ENCODE data around the gene PHF21A. TPM values are rescaled to one million over a fixed set of nuclear protein-coding genes. Genes with fewer than 3 reads are reported as not detected.

Gene PHF21A
- total RNA-seq, 2 donors from 2014 or later: 27.6 to 35.5 TPM

DNA sequence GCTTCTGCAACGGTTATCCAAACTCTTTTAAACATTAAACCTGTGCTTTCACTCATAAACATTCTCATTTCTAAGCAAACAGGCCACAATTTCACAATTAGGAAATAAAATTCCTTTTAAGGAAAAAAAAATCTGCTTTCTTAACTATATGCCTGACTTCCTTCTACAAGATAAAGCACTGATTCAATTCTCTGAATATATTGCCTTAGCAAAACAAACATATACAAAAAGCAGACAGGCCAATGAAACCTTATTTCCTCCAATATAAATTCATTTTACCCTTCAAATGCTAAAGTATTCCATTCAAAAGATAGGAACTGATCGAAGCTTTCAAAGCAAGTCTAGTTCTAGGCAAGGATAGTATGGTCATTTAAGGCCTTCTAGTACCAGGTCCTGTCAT is 76.7 kb downstream of the PHF21A start:
- H3K4me1 ChIP-seq: peaks cover 0 to 20% of the 10 kb centered on the region in 2 donors
- TF ChIP-seq, protein P1, sequence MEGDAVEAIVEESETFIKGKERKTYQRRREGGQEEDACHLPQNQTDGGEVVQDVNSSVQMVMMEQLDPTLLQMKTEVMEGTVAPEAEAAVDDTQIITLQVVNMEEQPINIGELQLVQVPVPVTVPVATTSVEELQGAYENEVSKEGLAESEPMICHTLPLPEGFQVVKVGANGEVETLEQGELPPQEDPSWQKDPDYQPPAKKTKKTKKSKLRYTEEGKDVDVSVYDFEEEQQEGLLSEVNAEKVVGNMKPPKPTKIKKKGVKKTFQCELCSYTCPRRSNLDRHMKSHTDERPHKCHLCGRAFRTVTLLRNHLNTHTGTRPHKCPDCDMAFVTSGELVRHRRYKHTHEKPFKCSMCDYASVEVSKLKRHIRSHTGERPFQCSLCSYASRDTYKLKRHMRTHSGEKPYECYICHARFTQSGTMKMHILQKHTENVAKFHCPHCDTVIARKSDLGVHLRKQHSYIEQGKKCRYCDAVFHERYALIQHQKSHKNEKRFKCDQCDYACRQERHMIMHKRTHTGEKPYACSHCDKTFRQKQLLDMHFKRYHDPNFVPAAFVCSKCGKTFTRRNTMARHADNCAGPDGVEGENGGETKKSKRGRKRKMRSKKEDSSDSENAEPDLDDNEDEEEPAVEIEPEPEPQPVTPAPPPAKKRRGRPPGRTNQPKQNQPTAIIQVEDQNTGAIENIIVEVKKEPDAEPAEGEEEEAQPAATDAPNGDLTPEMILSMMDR (IDR thresholded peaks at IDR 0.05): no peak

DNA sequence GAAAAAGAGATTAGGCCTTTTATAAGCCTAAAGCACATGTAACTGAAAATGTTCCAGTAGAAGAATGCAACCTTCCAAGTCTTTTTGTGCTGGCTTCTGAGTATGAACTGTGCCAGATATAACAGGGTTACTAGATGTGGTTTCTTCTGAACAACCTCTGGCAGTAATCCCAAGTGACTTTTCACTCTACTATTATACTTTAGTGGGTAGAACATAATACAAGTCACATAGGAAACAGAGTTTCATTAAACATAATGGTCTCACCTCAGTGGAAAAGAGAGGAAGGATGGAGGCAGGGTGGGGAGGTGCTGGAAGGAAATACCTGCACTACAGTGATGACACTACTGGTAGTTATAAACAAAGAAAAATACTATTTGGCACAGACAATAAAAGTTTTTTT is 81.3 kb downstream of the PHF21A start:
- Histone ChIP-seq H3K4me3 (no peak overlapping the region), H3K4me1 (peaks cover 0 to 11% of the 10 kb centered on the region in 2 donors), H3K9me3 (no peaks in the 10 kb centered on the region), H3K36me3 (no peaks in the 10 kb centered on the region), H3K27me3 (no peaks in the 10 kb centered on the region), H3K27ac (no peak overlapping the region)
- no peak for DNase-seq (ENCODE audit: low spot score)
- TF ChIP-seq, protein P1 (IDR thresholded peaks at IDR 0.05): no peak

More for the DNA sequence above, 76.7 kb downstream of the PHF21A start:
- Histone ChIP-seq H3K9me3 (no peaks in the 10 kb centered on the region), H3K27ac (no peak overlapping the region), H3K36me3 (no peaks in the 10 kb centered on the region), H3K27me3 (no peaks in the 10 kb centered on the region), H3K4me3 (no peak overlapping the region)
- DNase-seq (ENCODE audit: low spot score): no peak

DNA sequence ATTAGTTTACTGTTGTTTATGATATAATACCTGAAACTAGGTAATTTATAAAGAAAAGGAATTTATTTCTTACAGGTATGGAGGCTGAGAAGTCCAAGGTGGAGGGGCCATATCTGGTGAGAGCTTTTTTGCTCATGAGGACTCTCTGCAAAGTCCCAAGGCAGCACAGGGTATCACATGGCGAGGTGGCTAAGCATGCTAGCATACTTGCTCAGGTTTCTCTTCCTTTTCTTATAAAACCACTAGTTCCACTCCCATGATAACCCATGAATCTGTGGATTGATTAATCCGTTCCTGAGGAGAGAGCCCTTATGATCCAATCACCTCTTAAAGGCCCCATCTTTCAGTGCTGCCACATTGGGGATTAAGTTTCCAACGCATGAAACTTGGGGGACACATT is 82.7 kb downstream of the PHF21A start:
- Histone ChIP-seq H3K4me3 (no peak overlapping the region), H3K9me3 (no peaks in the 10 kb centered on the region), H3K4me1 (peaks cover 0 to 11% of the 10 kb centered on the region in 2 donors), H3K36me3 (no peaks in the 10 kb centered on the region), H3K27me3 (no peaks in the 10 kb centered on the region), H3K27ac (no peak overlapping the region)
- no peak for DNase-seq (ENCODE audit: low spot score)
- TF ChIP-seq, protein P1 (IDR thresholded peaks at IDR 0.05): no peak

DNA sequence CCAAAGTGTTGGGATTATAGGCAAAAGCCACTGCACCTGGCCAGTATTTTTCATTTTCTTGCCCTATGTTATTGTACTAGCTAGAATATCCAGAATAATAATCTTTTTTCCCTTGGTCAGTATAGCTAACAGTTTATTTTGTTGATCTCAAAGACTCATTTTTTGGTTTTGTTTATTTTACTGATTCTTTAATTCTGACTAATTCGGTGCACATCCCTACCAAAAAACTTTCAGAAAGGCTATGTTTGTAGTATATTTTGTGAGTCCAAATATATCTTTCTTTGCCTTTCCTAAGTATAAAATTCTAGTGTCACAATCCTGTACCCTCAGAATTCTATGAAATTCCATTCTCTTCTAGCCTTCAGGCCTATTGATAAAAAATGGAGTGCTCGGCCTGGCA is 84.3 kb downstream of the PHF21A start:
- Histone ChIP-seq H3K36me3 (no peaks in the 10 kb centered on the region), H3K4me1 (peaks cover 0 to 11% of the 10 kb centered on the region in 2 donors), H3K9me3 (no peaks in the 10 kb centered on the region), H3K4me3 (no peak overlapping the region), H3K27me3 (no peaks in the 10 kb centered on the region), H3K27ac (no peak overlapping the region)
- TF ChIP-seq, protein P1 (IDR thresholded peaks at IDR 0.05): no peak
- DNase-seq (ENCODE audit: low spot score): no peak

DNA sequence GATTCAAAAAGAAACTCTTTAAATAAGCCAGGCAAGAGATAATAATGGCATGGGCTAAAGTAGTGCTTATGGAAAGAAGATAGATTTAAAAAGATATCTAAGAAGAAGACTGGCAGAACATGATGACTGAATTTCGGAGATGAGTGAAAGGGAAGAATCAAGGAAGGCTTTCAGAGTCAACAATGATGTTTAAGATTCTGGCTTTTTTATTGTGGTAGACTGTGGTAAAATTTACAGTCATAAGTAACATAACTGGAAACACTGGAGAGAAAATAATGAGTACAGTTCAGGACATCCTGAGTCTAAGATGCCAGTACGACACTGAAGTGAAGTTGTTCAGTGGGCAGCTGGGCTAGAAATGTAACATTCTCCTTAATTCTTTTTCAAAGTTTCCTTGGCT is 85.2 kb downstream of the PHF21A start:
- Histone ChIP-seq H3K4me3 (no peak overlapping the region), H3K9me3 (no peaks in the 10 kb centered on the region), H3K27ac (no peak overlapping the region), H3K36me3 (no peaks in the 10 kb centered on the region), H3K27me3 (no peaks in the 10 kb centered on the region), H3K4me1 (peaks cover 0 to 10% of the 10 kb centered on the region in 2 donors)
- TF ChIP-seq, protein P1 (IDR thresholded peaks at IDR 0.05): no peak
- DNase-seq (ENCODE audit: low spot score): no peak

DNA sequence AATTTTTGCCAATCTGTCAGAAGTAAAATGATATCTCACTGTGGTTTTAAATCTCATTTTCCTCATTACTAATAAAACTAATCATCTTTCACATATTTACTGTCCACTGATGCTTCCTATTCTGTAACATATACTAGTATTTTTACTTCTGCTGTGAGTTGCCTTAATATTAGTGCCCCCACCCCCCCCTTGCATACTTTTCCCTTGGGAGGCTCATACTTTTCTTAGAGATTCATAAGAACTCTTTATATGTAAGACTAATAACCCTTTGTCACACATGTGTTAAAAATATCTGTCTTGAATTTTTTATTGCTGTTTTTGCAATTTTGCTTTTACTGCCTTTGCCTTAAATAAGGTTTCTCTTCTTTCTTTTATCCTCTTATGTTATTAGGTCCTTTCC is 87.2 kb downstream of the PHF21A start:
- Histone ChIP-seq H3K9me3 (no peaks in the 10 kb centered on the region), H3K4me1 (no peaks in the 10 kb centered on the region), H3K36me3 (no peaks in the 10 kb centered on the region), H3K4me3 (no peak overlapping the region), H3K27me3 (no peaks in the 10 kb centered on the region), H3K27ac (no peak overlapping the region)
- DNase-seq (ENCODE audit: low spot score): no peak
- TF ChIP-seq, protein P1 (IDR thresholded peaks at IDR 0.05): no peak

All from right atrium auricular region (tissue), 2 donors.